SU-DHL-6 (cell line): ENCODE measurements around the gene RETN.

Source experiments
- H2AFZ ChIP-seq: fragments of 200-600 bp; sonication (generic); 2 replicates; pipeline ENCODE4 v1.6.1; 2014; ENCODE audit warnings: low read depth, mild to moderate bottlenecking, moderate library complexity, mixed read lengths, antibody characterized with exemption, low read length; ENCODE audit not compliant: severe bottlenecking
- H3F3A ChIP-seq: fragments of 200-600 bp; shearing (Covaris generic); 2 replicates; pipeline ENCODE4 v1.6.0; 2016; ENCODE audit warnings: antibody characterized with exemption, mild to moderate bottlenecking; ENCODE audit not compliant: insufficient read depth
- H3K27ac ChIP-seq: fragments of 200-600 bp; sonication (generic); 2 replicates; pipeline ENCODE4 v1.5.1; 2016; ENCODE audit warnings: low read depth, mild to moderate bottlenecking, low read length, moderate library complexity, mixed read lengths
- H3K27me3 ChIP-seq: fragments of 200-600 bp; sonication (generic), shearing (Covaris generic); 2 replicates; pipeline ENCODE4 v1.6.0; 2014; ENCODE audit warnings: mild to moderate bottlenecking, low read length
- H3K36me3 ChIP-seq: fragments of 200-600 bp; sonication (generic); 2 replicates; pipeline ENCODE4 v1.6.1; 2014; ENCODE audit warnings: mild to moderate bottlenecking, low read length, mixed read lengths
- H3K4me2 ChIP-seq: fragments of 300-600, 200-600 bp; shearing (Covaris generic), sonication (generic); 2 replicates; pipeline ENCODE4 v1.6.0; 2014; ENCODE audit warnings: low read length, low read depth, mild to moderate bottlenecking; ENCODE audit not compliant: poor library complexity, severe bottlenecking
- H3K4me3 ChIP-seq: fragments of 200-600 bp; sonication (generic); 2 replicates; pipeline ENCODE4 v1.5.1; 2014; ENCODE audit warnings: antibody characterized with exemption, low read length, mild to moderate bottlenecking, mixed read lengths; ENCODE audit not compliant: insufficient read depth, poor library complexity, severe bottlenecking
- H3K79me2 ChIP-seq: fragments of 200-600 bp; sonication (generic); 2 replicates; pipeline ENCODE4 v1.6.1; 2014; ENCODE audit warnings: mild to moderate bottlenecking, low read length, moderate library complexity; ENCODE audit not compliant: insufficient read depth
- H3K9ac ChIP-seq: fragments of 200-600 bp; sonication (generic); 2 replicates; pipeline ENCODE4 v1.7.0; 2014; ENCODE audit warnings: mild to moderate bottlenecking, low read length
- H3K9me2 ChIP-seq: fragments of 200-600 bp; sonication (generic); replicated peaks from 2 replicates; pipeline ENCODE4 v1.6.1; 2014; ENCODE audit warnings: low read length; ENCODE audit not compliant: insufficient read depth
- H3K9me3 ChIP-seq: fragments of 200-600 bp; sonication (generic); 2 replicates; pipeline ENCODE4 v1.6.1; 2014; ENCODE audit warnings: low read length, mixed read lengths; ENCODE audit not compliant: insufficient read depth
- H4K20me1 ChIP-seq: fragments of 200-600 bp; sonication (generic); 2 replicates; pipeline ENCODE4 v1.6.1; 2014; ENCODE audit warnings: low read depth, mild to moderate bottlenecking, antibody characterized with exemption, low read length, moderate library complexity, mixed read lengths
- CTCF ChIP-seq: fragments of 200-600 bp; sonication (generic); IDR thresholded peaks from one replicate; pipeline ENCODE4 v1.5.1; 2017; ENCODE audit warnings: antibody characterized with exemption, mild to moderate bottlenecking, low read length, moderate library complexity; ENCODE audit not compliant: insufficient read depth, poor library complexity, severe bottlenecking
- EZH2phosphoT487 ChIP-seq: fragments of 200-600 bp; sonication (generic), shearing (Covaris generic); conservative IDR thresholded peaks from 2 replicates; pipeline ENCODE4 v1.6.1; 2018; ENCODE audit warnings: mild to moderate bottlenecking, antibody characterized with exemption, low read length, moderate library complexity, mixed read lengths

The RETN gene

DNA sequence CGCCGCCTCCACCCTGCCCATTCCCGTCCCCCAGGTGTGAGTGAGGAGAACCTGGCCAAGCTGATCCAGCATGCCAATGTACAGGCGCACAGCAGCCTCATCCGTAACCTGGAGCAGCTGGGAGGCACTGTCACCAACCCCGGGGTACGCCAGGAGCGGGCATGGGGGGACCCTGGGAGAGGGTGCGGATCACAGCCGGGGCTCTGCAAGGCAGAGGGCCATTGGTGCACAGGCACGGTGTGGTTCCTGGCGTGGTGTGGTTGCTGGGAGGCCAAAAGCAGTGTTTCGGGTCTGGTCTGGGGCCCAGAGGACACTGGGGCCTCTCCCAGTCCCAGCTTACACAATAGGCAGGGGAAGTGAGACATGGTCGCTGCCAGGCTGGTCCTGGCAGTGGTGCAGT lies 23.7 kb upstream of the RETN start:
- H3K9ac ChIP-seq = no peak overlapping the region
- no peak overlapping the region for H3K4me2 ChIP-seq
- no peak for TF ChIP-seq CTCF
- TF ChIP-seq EZH2phosphoT487 = no peak

DNA sequence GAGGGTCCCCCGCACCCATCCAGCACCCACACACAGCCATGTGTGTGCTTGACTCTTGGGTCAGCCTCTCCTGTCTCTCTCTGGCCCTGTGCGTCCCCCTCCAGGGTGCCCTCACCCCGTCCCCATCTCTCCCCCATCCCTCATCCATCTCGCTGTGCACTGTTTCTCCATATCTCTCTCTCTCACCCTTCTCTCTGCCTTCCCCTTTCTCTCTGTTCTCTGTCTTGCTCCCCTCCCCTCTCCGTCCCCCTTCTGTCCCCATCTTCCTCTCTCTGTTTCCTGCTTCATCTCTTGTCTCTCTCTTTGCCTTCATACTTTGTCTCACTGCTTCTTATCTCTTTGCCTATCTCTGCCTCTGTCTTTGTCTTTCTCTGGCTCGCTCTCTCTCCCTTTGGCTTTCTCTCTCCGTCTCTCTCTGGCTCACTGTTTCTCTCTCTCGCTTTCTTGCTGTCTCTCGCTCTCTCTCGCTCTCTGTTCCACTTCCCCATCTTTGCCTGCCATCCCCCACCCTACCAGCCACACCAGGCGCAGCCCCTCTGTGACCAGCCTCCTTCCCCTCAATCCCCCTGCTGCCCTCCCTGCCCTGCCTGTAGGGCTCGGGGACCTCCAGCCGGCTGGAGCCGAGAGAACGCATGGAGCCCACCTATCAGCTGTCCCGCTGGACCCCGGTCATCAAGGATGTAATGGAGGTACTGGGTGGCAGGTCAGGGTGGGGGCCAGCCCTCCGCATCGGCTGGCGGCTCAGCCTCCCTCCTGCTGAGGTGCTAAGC lies 23.0 kb upstream of the RETN start:
- no peaks in the 10 kb centered on the region for H3K9me3 ChIP-seq
- H3K4me2 ChIP-seq = no peak overlapping the region
- H3K36me3 ChIP-seq = no peaks in the 10 kb centered on the region
- TF ChIP-seq CTCF (no peak), EZH2phosphoT487 (no peak)
- no peak overlapping the region for H3K4me3 ChIP-seq
- no peaks in the 10 kb centered on the region for H3F3A ChIP-seq
- H3K9me2 ChIP-seq = no peaks in the 10 kb centered on the region
- H3K9ac ChIP-seq = no peak overlapping the region
- no peaks in the 10 kb centered on the region for H4K20me1 ChIP-seq
- no peak overlapping the region for H2AFZ ChIP-seq
- H3K79me2 ChIP-seq = no peaks in the 10 kb centered on the region
- no peaks in the 10 kb centered on the region for H3K27me3 ChIP-seq
- H3K27ac ChIP-seq = no peak overlapping the region

More for the DNA sequence above, 23.7 kb upstream of the RETN start:
- H2AFZ ChIP-seq = no peak overlapping the region
- no peaks in the 10 kb centered on the region for H3K79me2 ChIP-seq
- H3K4me3 ChIP-seq = no peak overlapping the region
- no peaks in the 10 kb centered on the region for H3K36me3 ChIP-seq
- no peaks in the 10 kb centered on the region for H3K27me3 ChIP-seq
- no peaks in the 10 kb centered on the region for H3F3A ChIP-seq
- H3K9me2 ChIP-seq = no peaks in the 10 kb centered on the region
- H3K9me3 ChIP-seq = no peaks in the 10 kb centered on the region
- H4K20me1 ChIP-seq = no peaks in the 10 kb centered on the region
- H3K27ac ChIP-seq = no peak overlapping the region

DNA sequence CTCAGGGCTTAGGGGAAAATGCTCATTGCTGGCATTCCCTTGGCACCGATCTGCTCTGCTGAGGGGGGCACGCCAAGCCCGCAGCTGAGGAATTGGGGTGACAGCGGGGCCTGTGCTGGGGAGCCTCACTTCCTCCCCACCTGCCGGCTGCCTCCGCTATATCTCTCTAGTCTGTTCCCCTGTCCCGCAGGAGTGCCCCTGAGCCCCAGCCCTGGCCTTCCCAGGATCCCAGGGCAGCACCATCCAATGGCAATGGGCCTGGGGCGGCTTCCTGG lies 22.5 kb upstream of the RETN start:
- Histone ChIP-seq H3K27me3 (no peaks in the 10 kb centered on the region), H4K20me1 (no peaks in the 10 kb centered on the region), H3K36me3 (no peaks in the 10 kb centered on the region), H3K79me2 (no peaks in the 10 kb centered on the region), H3K9me2 (no peaks in the 10 kb centered on the region), H2AFZ (no peak overlapping the region), H3K27ac (no peak overlapping the region), H3F3A (no peaks in the 10 kb centered on the region), H3K9me3 (no peaks in the 10 kb centered on the region), H3K9ac (no peak overlapping the region), H3K4me3 (no peak overlapping the region), H3K4me2 (no peak overlapping the region)
- TF ChIP-seq CTCF = no peak
- no peak for TF ChIP-seq EZH2phosphoT487
